ENCODE data around the gene PBXIP1. TPM values are rescaled to one million over a fixed set of nuclear protein-coding genes. Genes with fewer than 3 reads are reported as not detected.

The PBXIP1 gene
- total and polyA plus RNA-seq, 2 of the 13 experiments (the other 11 are each of a cell fraction or from before 2014, with no cell fraction given), result 16.3 to 31.9 TPM

DNA sequence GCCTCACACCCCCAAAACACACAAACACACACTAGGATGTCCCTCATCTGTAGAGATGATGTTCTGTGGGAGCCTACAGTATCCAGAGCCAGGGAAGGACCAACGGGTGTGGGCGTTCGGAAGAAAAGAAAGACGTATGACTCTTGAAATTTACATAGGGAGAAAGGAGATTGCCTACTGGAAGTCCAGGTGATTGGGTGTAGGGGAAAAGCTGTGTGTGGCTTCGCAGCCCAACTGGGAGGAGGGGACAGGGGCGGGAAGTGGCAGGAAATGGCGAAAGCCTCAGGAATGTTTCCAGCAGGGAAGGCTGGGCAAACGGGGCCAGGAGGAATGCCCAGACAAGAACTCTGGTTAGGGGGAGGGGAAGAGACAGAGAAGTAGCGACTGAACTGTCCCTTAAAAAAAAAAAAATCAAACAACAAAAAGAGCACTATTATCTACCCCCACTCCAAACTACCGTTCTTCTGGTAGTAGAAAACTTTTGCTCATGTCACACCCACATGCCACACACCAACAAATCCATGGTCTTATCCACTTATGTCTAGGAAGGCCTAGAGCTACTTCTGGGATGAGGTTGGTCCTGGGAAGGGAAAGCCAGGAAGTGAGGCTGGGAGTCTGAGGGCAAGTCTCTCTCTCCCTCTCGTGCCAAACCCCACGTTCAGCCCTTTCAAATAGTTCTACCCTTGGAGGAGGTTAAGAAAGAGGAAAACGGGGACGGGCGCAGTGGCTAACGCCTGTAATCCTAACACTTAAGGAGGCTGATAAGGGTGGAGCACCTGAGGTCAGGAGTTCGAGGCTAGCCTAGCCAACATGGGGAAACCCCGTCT is 16.8 kb upstream of the PBXIP1 start (continued):
- TF ChIP-seq ZNF501 (CRISPR knock-in tag; IDR thresholded peaks at IDR 0.05), result peak; percentile 52; the same call in 1 of the 2 replicates
- TF ChIP-seq POLR2G (IDR thresholded peaks at IDR 0.05; ENCODE audit: low read depth, low read length), result peak; percentile 76
- TF ChIP-seq, protein P1, sequence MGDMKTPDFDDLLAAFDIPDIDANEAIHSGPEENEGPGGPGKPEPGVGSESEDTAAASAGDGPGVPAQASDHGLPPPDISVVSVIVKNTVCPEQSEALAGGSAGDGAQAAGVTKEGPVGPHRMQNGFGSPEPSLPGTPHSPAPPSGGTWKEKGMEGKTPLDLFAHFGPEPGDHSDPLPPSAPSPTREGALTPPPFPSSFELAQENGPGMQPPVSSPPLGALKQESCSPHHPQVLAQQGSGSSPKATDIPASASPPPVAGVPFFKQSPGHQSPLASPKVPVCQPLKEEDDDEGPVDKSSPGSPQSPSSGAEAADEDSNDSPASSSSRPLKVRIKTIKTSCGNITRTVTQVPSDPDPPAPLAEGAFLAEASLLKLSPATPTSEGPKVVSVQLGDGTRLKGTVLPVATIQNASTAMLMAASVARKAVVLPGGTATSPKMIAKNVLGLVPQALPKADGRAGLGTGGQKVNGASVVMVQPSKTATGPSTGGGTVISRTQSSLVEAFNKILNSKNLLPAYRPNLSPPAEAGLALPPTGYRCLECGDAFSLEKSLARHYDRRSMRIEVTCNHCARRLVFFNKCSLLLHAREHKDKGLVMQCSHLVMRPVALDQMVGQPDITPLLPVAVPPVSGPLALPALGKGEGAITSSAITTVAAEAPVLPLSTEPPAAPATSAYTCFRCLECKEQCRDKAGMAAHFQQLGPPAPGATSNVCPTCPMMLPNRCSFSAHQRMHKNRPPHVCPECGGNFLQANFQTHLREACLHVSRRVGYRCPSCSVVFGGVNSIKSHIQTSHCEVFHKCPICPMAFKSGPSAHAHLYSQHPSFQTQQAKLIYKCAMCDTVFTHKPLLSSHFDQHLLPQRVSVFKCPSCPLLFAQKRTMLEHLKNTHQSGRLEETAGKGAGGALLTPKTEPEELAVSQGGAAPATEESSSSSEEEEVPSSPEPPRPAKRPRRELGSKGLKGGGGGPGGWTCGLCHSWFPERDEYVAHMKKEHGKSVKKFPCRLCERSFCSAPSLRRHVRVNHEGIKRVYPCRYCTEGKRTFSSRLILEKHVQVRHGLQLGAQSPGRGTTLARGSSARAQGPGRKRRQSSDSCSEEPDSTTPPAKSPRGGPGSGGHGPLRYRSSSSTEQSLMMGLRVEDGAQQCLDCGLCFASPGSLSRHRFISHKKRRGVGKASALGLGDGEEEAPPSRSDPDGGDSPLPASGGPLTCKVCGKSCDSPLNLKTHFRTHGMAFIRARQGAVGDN (CRISPR knock-in tag; IDR thresholded peaks at IDR 0.05), result peak; percentile 71
- no peak for TF ChIP-seq NFIC (IDR thresholded peaks at IDR 0.05; ENCODE audit: low read length)
- TF ChIP-seq ZSCAN21 (CRISPR knock-in tag; IDR thresholded peaks at IDR 0.05; ENCODE audit: borderline replicate concordance), result 0 out of 2 replicates have a peak, but pooled peaks have one; percentile 19
- no peak for TF ChIP-seq MTF2 (CRISPR knock-in tag; IDR thresholded peaks at IDR 0.05; ENCODE audit: borderline replicate concordance)
- TF ChIP-seq SP4 (CRISPR knock-in tag; IDR thresholded peaks at IDR 0.05), result no peak; the same call in 1 of the 2 replicates
- no peak for TF ChIP-seq ZNF20 (CRISPR knock-in tag; IDR thresholded peaks at IDR 0.05)
- no peak for TF ChIP-seq EHMT2 (IDR thresholded peaks at IDR 0.05; ENCODE audit: borderline replicate concordance, low read depth, low read length)
- TF ChIP-seq RELA (CRISPR knock-in tag; IDR thresholded peaks at IDR 0.05), result no peak
- no peak for TF ChIP-seq NRL (CRISPR knock-in tag; IDR thresholded peaks at IDR 0.05; ENCODE audit: borderline replicate concordance)
- no peak for TF ChIP-seq NBN (conservative IDR thresholded peaks at IDR 0.05)
- TF ChIP-seq, protein P2, sequence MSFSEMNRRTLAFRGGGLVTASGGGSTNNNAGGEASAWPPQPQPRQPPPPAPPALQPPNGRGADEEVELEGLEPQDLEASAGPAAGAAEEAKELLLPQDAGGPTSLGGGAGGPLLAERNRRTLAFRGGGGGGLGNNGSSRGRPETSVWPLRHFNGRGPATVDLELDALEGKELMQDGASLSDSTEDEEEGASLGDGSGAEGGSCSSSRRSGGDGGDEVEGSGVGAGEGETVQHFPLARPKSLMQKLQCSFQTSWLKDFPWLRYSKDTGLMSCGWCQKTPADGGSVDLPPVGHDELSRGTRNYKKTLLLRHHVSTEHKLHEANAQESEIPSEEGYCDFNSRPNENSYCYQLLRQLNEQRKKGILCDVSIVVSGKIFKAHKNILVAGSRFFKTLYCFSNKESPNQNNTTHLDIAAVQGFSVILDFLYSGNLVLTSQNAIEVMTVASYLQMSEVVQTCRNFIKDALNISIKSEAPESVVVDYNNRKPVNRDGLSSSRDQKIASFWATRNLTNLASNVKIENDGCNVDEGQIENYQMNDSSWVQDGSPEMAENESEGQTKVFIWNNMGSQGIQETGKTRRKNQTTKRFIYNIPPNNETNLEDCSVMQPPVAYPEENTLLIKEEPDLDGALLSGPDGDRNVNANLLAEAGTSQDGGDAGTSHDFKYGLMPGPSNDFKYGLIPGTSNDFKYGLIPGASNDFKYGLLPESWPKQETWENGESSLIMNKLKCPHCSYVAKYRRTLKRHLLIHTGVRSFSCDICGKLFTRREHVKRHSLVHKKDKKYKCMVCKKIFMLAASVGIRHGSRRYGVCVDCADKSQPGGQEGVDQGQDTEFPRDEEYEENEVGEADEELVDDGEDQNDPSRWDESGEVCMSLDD (CRISPR knock-in tag; IDR thresholded peaks at IDR 0.05; ENCODE audit: borderline replicate concordance), result no peak
- TF ChIP-seq, protein P3, sequence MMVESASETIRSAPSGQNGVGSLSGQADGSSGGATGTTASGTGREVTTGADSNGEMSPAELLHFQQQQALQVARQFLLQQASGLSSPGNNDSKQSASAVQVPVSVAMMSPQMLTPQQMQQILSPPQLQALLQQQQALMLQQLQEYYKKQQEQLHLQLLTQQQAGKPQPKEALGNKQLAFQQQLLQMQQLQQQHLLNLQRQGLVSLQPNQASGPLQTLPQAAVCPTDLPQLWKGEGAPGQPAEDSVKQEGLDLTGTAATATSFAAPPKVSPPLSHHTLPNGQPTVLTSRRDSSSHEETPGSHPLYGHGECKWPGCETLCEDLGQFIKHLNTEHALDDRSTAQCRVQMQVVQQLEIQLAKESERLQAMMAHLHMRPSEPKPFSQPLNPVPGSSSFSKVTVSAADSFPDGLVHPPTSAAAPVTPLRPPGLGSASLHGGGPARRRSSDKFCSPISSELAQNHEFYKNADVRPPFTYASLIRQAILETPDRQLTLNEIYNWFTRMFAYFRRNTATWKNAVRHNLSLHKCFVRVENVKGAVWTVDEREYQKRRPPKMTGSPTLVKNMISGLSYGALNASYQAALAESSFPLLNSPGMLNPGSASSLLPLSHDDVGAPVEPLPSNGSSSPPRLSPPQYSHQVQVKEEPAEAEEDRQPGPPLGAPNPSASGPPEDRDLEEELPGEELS (CRISPR knock-in tag; IDR thresholded peaks at IDR 0.05), result peak; percentile 79
- TF ChIP-seq ZNF34 (CRISPR knock-in tag; IDR thresholded peaks at IDR 0.05; ENCODE audit: borderline replicate concordance), result no peak
- TF ChIP-seq ZNF558 (CRISPR knock-in tag; IDR thresholded peaks at IDR 0.05; ENCODE audit: borderline replicate concordance), result no peak
- TF ChIP-seq ZNF761 (CRISPR knock-in tag; conservative IDR thresholded peaks at IDR 0.05), result no peak
- TF ChIP-seq ZBTB26 (CRISPR knock-in tag; IDR thresholded peaks at IDR 0.05; ENCODE audit: borderline replicate concordance), result no peak
